ENCODE data around the gene ZNF699. TPM values are rescaled to one million over a fixed set of nuclear protein-coding genes. Genes with fewer than 3 reads are reported as not detected.

The ZNF699 gene
- total RNA-seq, 1 donor from 2014 or later = 10.1 TPM

- Mint-ChIP-seq H3K27me3 (ENCODE audit: low read depth) (no peaks in the 10 kb centered on the region), H3K4me1 (peaks cover 15% of the 10 kb centered on the region)
- DNase-seq (ENCODE audit: low spot score in 2 of 2, unreplicated experiment in 2 of 2) = peak in 1 of 2 experiments; percentile 82
Observed at GRCh38 chr19:9309974-9310446, 372 bp upstream of the ZNF699 start.

GRCh38 chr19:9308091-9308770, 1.4 kb downstream of the ZNF699 start:
- Mint-ChIP-seq H3K27ac (peak overlapping the region; percentile 99), H3K4me3 (peak overlapping the region; percentile 98), H3K4me1 (peaks cover 15% of the 10 kb centered on the region), H3K36me3 (peaks cover 19% of the 10 kb centered on the region), H3K27me3 (ENCODE audit: low read depth) (no peaks in the 10 kb centered on the region), H3K9me3 (peaks cover 9% of the 10 kb centered on the region)
- TF ChIP-seq CTCF (IDR thresholded peaks at IDR 0.05; ENCODE audit: unreplicated experiment) = no peak
- no peak for DNase-seq (ENCODE audit: low spot score in 2 of 2, unreplicated experiment in 2 of 2)

More at GRCh38 chr19:9309974-9310446, 372 bp upstream of the ZNF699 start:
- peaks cover 18% of the 10 kb centered on the region for H3K9me3 Mint-ChIP-seq
- no peak for TF ChIP-seq CTCF (IDR thresholded peaks at IDR 0.05; ENCODE audit: unreplicated experiment)
- H3K4me3 Mint-ChIP-seq = peak overlapping the region; percentile 98
- peak overlapping the region; percentile 99 for H3K27ac Mint-ChIP-seq
- H3K36me3 Mint-ChIP-seq = peaks cover 5% of the 10 kb centered on the region

- no peak for TF ChIP-seq CTCF (IDR thresholded peaks at IDR 0.05; ENCODE audit: unreplicated experiment)
- Mint-ChIP-seq H3K4me3 (no peak overlapping the region), H3K27me3 (ENCODE audit: low read depth) (no peaks in the 10 kb centered on the region), H3K9me3 (peaks cover 13% of the 10 kb centered on the region), H3K27ac (no peak overlapping the region), H3K36me3 (peaks cover 36% of the 10 kb centered on the region), H3K4me1 (peaks cover 15% of the 10 kb centered on the region)
- DNase-seq (ENCODE audit: low spot score in 2 of 2, unreplicated experiment in 2 of 2) = no peak
Observed at GRCh38 chr19:9306443-9306842, 3.2 kb downstream of the ZNF699 start.

GRCh38 chr19:9296336-9296735, 13.3 kb downstream of the ZNF699 start:
- Mint-ChIP-seq H3K27me3 (ENCODE audit: low read depth) (no peaks in the 10 kb centered on the region), H3K9me3 (peaks cover 75% of the 10 kb centered on the region), H3K4me1 (no peaks in the 10 kb centered on the region), H3K36me3 (peaks cover 80% of the 10 kb centered on the region), H3K4me3 (no peak overlapping the region), H3K27ac (no peak overlapping the region)
- DNase-seq (ENCODE audit: low spot score in 2 of 2, unreplicated experiment in 2 of 2) = no peak
- no peak for TF ChIP-seq CTCF (IDR thresholded peaks at IDR 0.05; ENCODE audit: unreplicated experiment)

GRCh38 chr19:9295411-9295849, 14.2 kb downstream of the ZNF699 start:
- H3K4me3 Mint-ChIP-seq = no peak overlapping the region
- H3K36me3 Mint-ChIP-seq = peaks cover 77% of the 10 kb centered on the region
- no peaks in the 10 kb centered on the region for H3K27me3 Mint-ChIP-seq (ENCODE audit: low read depth)
- no peak for DNase-seq (ENCODE audit: low spot score in 2 of 2, unreplicated experiment in 2 of 2)
- H3K27ac Mint-ChIP-seq = no peak overlapping the region
- no peak for TF ChIP-seq CTCF (IDR thresholded peaks at IDR 0.05; ENCODE audit: unreplicated experiment)
- peaks cover 72% of the 10 kb centered on the region for H3K9me3 Mint-ChIP-seq
- no peaks in the 10 kb centered on the region for H3K4me1 Mint-ChIP-seq

Data from mesothelial cell of epicardium (in vitro differentiated cells).